ENCODE results near the gene SLC66A3. TPM values are rescaled to one million over a fixed set of nuclear protein-coding genes. Genes with fewer than 3 reads are reported as not detected.

Gene SLC66A3
- total and polyA plus RNA-seq, 2 donors (not counting 3 experiments of a cell fraction or from before 2014, with no cell fraction given): 14.3 to 31.4 TPM

GRCh38 chr2:11131166-11131920, 23.9 kb upstream of the SLC66A3 start:
- TF ChIP-seq, protein P1, sequence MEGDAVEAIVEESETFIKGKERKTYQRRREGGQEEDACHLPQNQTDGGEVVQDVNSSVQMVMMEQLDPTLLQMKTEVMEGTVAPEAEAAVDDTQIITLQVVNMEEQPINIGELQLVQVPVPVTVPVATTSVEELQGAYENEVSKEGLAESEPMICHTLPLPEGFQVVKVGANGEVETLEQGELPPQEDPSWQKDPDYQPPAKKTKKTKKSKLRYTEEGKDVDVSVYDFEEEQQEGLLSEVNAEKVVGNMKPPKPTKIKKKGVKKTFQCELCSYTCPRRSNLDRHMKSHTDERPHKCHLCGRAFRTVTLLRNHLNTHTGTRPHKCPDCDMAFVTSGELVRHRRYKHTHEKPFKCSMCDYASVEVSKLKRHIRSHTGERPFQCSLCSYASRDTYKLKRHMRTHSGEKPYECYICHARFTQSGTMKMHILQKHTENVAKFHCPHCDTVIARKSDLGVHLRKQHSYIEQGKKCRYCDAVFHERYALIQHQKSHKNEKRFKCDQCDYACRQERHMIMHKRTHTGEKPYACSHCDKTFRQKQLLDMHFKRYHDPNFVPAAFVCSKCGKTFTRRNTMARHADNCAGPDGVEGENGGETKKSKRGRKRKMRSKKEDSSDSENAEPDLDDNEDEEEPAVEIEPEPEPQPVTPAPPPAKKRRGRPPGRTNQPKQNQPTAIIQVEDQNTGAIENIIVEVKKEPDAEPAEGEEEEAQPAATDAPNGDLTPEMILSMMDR (IDR thresholded peaks at IDR 0.05; ENCODE audit: extremely low read depth in 1 of 2, insufficient read depth in 1 of 2, low read depth in 1 of 2, low read length in 2 of 2): no peak
- TF ChIP-seq EZH2 (IDR thresholded peaks at IDR 0.05; ENCODE audit: borderline replicate concordance, low read depth, low read length, severe bottlenecking) (no peak), MYC (IDR thresholded peaks at IDR 0.05; ENCODE audit: low read depth, low read length) (no peak), JUN (IDR thresholded peaks at IDR 0.05; ENCODE audit: borderline replicate concordance, insufficient read depth, insufficient read length, low read depth) (no peak), FOS (IDR thresholded peaks at IDR 0.05; ENCODE audit: borderline replicate concordance, insufficient read depth, low read length) (no peak), GATA2 (IDR thresholded peaks at IDR 0.05; ENCODE audit: insufficient read depth, insufficient read length, low read depth, low read length) (no peak), MAX (IDR thresholded peaks at IDR 0.05; ENCODE audit: insufficient read depth, insufficient read length) (no peak), POLR2AphosphoS5 (IDR thresholded peaks at IDR 0.05; ENCODE audit: insufficient read depth, low read depth, low read length) (no peak), POLR2A (IDR thresholded peaks at IDR 0.05; ENCODE audit: low read depth, low read length) (no peak)
- intact Hi-C loops (cut with micrococcal nuclease): loop anchor here (10.0 kb wide), 1 partner anchor 613 kb away; the partner anchor contains the start of gene LPIN1
- H3K9me1 ChIP-seq (replicated peaks; ENCODE audit: control insufficient read depth, extremely low read depth, insufficient read depth, low read length): no peaks in the 10 kb centered on the region
- no peak overlapping the region for H2AFZ ChIP-seq (ENCODE audit: low read depth, low read length)
- no peak overlapping the region for H3K4me3 ChIP-seq (replicated peaks in 1 of 3; ENCODE audit: insufficient read depth in 1 of 3, low read depth in 1 of 3, low read length in 3 of 3)
- H4K20me1 ChIP-seq (replicated peaks; ENCODE audit: control insufficient read depth, extremely low read depth, insufficient read depth, low read length): no peaks in the 10 kb centered on the region
- no peaks in the 10 kb centered on the region for H3K9me3 ChIP-seq (replicated peaks; ENCODE audit: control insufficient read depth, insufficient read depth, low read length)
- POLR2A ChIA-PET: no interaction called here
- no peak for FAIRE-seq
- dilution Hi-C loops (cut with MboI; ENCODE audit: extremely low pct_ligation_motif_present, low sequenced_read_pairs): no loop called here
- H3K36me3 ChIP-seq (ENCODE audit: control insufficient read depth in 2 of 2, extremely low read depth in 1 of 2, insufficient read depth in 2 of 2, low read length in 2 of 2): no peaks in the 10 kb centered on the region
- H3K4me2 ChIP-seq (ENCODE audit: insufficient read depth, low read length): no peak overlapping the region
- peaks cover 4% of the 10 kb centered on the region in 2 experiments for H3K27me3 ChIP-seq (ENCODE audit: control insufficient read depth in 2 of 2, insufficient read depth in 2 of 2, low read length in 2 of 2)
- H3K9ac ChIP-seq (replicated peaks; ENCODE audit: extremely low read depth, insufficient read depth, low read length): no peak overlapping the region
- H3K27ac ChIP-seq (ENCODE audit: insufficient read depth, low read depth, low read length): no peak overlapping the region
- no peak for DNase-seq (ENCODE audit: low read depth, low spot score)
- no peaks in the 10 kb centered on the region for H3K79me2 ChIP-seq (ENCODE audit: control insufficient read depth, insufficient read depth, low read length)
- CTCF ChIA-PET: interaction anchor here (1.1 to 22.0 kb wide), 21 partner anchors 7 to 649 kb away, joined by 3 to 738 read pairs (median 19); partner anchors contain the start of genes E2F6 and SLC66A3
- BruUV-seq (replicated peaks): no TSS peak
- H3K4me1 ChIP-seq (ENCODE audit: control insufficient read depth, extremely low read depth, insufficient read depth, low read length): peaks cover 28% of the 10 kb centered on the region
